Esophagus muscularis mucosa (tissue), 4 donors: ENCODE measurements around the gene MPC1L. TPM values are rescaled to one million over a fixed set of nuclear protein-coding genes. Genes with fewer than 3 reads are reported as not detected.

ENCODE experiments used
- DNase-seq: peaks from one replicate; pipeline ENCODE4 v3.0.0-alpha.2; 2017; ENCODE audit errors: extremely low spot score
- H3K27ac ChIP-seq, 4 donors: fragments of 200-600 bp; sonication (generic); replicated peaks in 1 of 4; 1 replicate in 3 of 4; 2 replicates in 1 of 4; pipeline ENCODE4 v1.5.1; 2016 to 2019; ENCODE audit warnings: mild to moderate bottlenecking in 1 of 4
- H3K27me3 ChIP-seq, 4 donors: fragments of 200-600 bp; sonication (generic); one replicate each; pipeline versions ENCODE4 v1.5.1 to v1.6.0; 2016 to 2019
- H3K36me3 ChIP-seq, 4 donors: fragments of 200-600 bp; sonication (generic); one replicate each; pipeline ENCODE4 v1.5.1; 2016 to 2019
- H3K4me1 ChIP-seq, 4 donors: fragments of 200-600 bp; sonication (generic); one replicate each; pipeline ENCODE4 v1.5.1; 2016 to 2019
- H3K4me3 ChIP-seq, 4 donors: fragments of 200-600 bp; sonication (generic); 1 replicate in 2 of 4; 2 replicates in 2 of 4; pipeline ENCODE4 v1.5.1; 2016 to 2019; ENCODE audit warnings: mild to moderate bottlenecking in 4 of 4, moderate library complexity in 1 of 4
- H3K9me3 ChIP-seq, 4 donors: fragments of 200-600 bp; sonication (generic); 1 replicate in 3 of 4; 2 replicates in 1 of 4; pipeline ENCODE4 v1.5.1; 2016 to 2019
- EP300 ChIP-seq: sonication (generic); formaldehyde crosslinking; IDR thresholded peaks from one replicate; pipeline ENCODE4 v1.6.1; 2017; ENCODE audit warnings: antibody characterized with exemption
- POLR2A ChIP-seq: fragments of 450-650 bp; IDR thresholded peaks from one replicate; pipeline ENCODE4 v1.6.1; 2017; ENCODE audit warnings: antibody characterized with exemption, moderate library complexity, mild to moderate bottlenecking, low read depth
- POLR2AphosphoS5 ChIP-seq, 2 donors: sonication (generic); formaldehyde crosslinking; IDR thresholded peaks; one replicate each; pipeline ENCODE4 v1.6.1; 2017; ENCODE audit warnings: antibody characterized with exemption in 2 of 2
- WGBS: methylation state at CpG from one replicate; pipeline ENCODE4 v1.1.5; 2018; 5-methylcytosine and 5-hydroxymethylcytosine counted together
- intact Hi-C: fragments of 100-400 bp; cut with DNase I; formaldehyde crosslinking; loops from one replicate; pipeline ENCODE4 v1.15.1; 2023
- total RNA-seq, 4 donors: library from RNA; depleted of rRNA; stranded (reverse); fragments of >200 nt; gene quantifications; one replicate each; pipeline versions ENCODE4 v1.1.0 to v1.2.1, GENCODE V29; 2016
- TF ChIP-seq, protein P1 (sequence below), 3 experiments: fragments of 200-600 bp in 2 of 3; fragments of 450-650 bp in 1 of 3; sonication (generic) in 2 of 3; IDR thresholded peaks; one replicate each; pipeline ENCODE4 v1.5.1; 2017 to 2019; ENCODE audit warnings: antibody characterized with exemption in 3 of 3, mild to moderate bottlenecking in 2 of 3, moderate library complexity in 1 of 3

Gene MPC1L
- total RNA-seq, 4 donors from 2014 or later = not detected

DNA sequence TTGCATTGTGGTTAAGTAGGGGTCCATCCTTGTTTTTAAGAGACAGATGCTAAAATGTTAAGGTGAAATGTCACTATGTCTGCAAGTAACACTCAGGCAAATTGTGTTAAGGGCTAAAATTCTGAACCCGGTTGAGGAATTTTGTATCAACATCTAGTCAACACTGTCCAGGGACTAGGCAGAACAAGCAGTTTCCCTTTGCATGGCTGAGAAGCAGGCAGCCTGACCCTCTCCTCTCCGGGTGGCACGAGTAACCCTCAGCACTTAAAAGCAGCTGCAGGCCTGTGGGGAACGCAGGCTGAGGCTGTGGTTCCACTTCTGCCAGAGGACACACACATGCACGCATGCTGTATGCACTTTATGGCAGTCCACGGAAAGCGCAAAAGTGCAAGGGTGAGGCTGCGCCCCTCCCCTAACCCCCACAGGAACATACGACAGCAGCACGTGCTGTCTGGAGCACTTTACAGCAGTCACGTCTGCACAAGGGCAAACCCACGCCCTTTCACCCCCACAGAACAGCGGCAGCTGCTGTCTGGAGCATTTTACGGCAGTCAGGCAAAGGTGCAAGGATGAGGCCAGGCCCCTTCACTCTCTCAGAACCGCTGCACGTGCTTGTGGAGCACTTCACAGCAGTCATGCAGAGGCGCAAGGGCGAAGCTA lies 619 bp upstream of the MPC1L start:
- Histone ChIP-seq H3K4me3 (no peak overlapping the region), H3K4me1 (no peaks in the 10 kb centered on the region), H3K27me3 (no peaks in the 10 kb centered on the region), H3K27ac (no peak overlapping the region), H3K9me3 (peaks cover 0 to 10% (median 0%) of the 10 kb centered on the region in 4 donors), H3K36me3 (peaks cover 0 to 7% (median 6%) of the 10 kb centered on the region in 4 donors)
- WGBS = 60% methylated on average over 1 of the region's 18 CpGs
- intact Hi-C loops = no loop called here
- TF ChIP-seq, protein P1, sequence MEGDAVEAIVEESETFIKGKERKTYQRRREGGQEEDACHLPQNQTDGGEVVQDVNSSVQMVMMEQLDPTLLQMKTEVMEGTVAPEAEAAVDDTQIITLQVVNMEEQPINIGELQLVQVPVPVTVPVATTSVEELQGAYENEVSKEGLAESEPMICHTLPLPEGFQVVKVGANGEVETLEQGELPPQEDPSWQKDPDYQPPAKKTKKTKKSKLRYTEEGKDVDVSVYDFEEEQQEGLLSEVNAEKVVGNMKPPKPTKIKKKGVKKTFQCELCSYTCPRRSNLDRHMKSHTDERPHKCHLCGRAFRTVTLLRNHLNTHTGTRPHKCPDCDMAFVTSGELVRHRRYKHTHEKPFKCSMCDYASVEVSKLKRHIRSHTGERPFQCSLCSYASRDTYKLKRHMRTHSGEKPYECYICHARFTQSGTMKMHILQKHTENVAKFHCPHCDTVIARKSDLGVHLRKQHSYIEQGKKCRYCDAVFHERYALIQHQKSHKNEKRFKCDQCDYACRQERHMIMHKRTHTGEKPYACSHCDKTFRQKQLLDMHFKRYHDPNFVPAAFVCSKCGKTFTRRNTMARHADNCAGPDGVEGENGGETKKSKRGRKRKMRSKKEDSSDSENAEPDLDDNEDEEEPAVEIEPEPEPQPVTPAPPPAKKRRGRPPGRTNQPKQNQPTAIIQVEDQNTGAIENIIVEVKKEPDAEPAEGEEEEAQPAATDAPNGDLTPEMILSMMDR (IDR thresholded peaks at IDR 0.05) = no peak
- TF ChIP-seq EP300 (no peak), POLR2A (no peak), POLR2AphosphoS5 (IDR thresholded peaks at IDR 0.05) (no peak)
- DNase-seq = no peak

DNA sequence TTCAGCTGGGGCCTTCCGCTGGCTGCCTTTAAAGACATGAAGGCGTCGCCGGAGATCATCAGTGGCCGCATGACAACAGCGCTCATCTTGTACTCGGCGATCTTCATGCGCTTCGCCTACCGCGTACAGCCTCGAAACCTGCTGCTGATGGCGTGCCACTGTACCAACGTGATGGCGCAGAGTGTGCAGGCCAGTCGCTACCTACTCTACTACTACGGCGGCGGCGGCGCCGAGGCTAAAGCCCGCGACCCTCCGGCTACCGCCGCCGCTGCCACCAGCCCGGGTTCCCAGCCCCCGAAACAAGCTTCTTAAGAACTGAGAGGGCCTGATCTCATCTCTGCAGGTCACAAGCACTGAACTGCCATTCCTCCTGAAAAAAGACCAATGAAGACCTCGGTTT lies 437 bp downstream of the MPC1L start:
- intact Hi-C loops = no loop called here
- no peak overlapping the region for H3K27ac ChIP-seq
- WGBS = 88% methylated on average over 32 of the region's 32 CpGs
- no peak for DNase-seq
- H3K36me3 ChIP-seq = peaks cover 0 to 17% (median 14%) of the 10 kb centered on the region in 4 donors
- H3K27me3 ChIP-seq = no peaks in the 10 kb centered on the region
- peaks cover 0 to 10% (median 0%) of the 10 kb centered on the region in 4 donors for H3K9me3 ChIP-seq
- no peaks in the 10 kb centered on the region for H3K4me1 ChIP-seq
- no peak for TF ChIP-seq EP300
- no peak overlapping the region for H3K4me3 ChIP-seq

DNA sequence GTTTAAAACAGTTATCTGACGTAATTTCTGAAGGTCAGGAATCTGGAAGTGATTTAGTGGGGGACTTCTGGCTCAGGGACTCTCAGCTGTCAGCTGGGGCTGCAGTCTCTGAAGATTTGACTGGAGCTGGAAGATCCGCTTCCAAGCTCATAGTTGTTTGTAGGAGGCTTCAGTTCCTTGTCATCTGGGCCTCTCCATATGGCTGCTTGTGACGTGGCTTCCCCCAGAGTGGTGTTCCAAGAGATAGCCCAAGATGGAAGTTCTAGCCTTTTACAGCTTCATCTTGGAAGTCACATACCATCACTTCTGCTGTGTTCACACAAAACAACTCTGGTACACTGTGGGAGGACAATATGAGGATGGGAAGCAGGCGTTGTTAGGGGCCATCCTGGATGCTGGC lies 2.1 kb downstream of the MPC1L start:
- H3K4me3 ChIP-seq = no peak overlapping the region
- WGBS = 87% methylated on average over 4 of the region's 4 CpGs
- no peaks in the 10 kb centered on the region for H3K4me1 ChIP-seq
- H3K36me3 ChIP-seq = peaks cover 0 to 32% (median 30%) of the 10 kb centered on the region in 4 donors
- peaks cover 0 to 10% (median 0%) of the 10 kb centered on the region in 4 donors for H3K9me3 ChIP-seq
- no peak overlapping the region for H3K27ac ChIP-seq
- TF ChIP-seq, protein P1 (IDR thresholded peaks at IDR 0.05) = no peak
- no peak for TF ChIP-seq EP300
- no peak for TF ChIP-seq POLR2A
- no peak for TF ChIP-seq POLR2AphosphoS5 (IDR thresholded peaks at IDR 0.05)
- intact Hi-C loops = no loop called here
- no peak for DNase-seq
- H3K27me3 ChIP-seq = no peaks in the 10 kb centered on the region

DNA sequence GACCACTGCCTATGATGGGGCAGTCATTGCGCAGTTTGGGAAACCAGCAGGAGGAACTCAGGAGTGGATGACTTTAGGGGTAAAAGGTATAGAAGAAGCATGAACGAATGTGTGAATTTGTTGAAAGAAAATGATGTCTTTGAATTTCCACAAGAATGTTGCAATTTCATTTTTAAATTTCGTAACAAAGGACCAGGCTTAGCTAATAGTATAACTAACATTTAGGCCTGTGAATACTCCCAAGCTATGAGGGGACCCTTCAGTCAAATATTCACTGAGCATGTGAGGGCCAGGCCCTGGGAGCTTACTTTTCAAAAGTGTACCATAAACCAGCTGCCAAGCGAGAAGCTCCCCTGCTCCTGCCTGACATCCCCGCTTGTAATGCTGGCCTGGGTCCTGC lies 5.3 kb downstream of the MPC1L start:
- Histone ChIP-seq H3K36me3 (peaks cover 0 to 61% (median 54%) of the 10 kb centered on the region in 4 donors), H3K9me3 (peaks cover 0 to 3% (median 0%) of the 10 kb centered on the region in 4 donors), H3K27ac (no peak overlapping the region), H3K4me1 (no peaks in the 10 kb centered on the region), H3K4me3 (no peak overlapping the region), H3K27me3 (no peaks in the 10 kb centered on the region)
- DNase-seq = no peak
- 97% methylated on average over 4 of the region's 5 CpGs for WGBS
- no peak for TF ChIP-seq POLR2AphosphoS5 (IDR thresholded peaks at IDR 0.05)
- TF ChIP-seq POLR2A = no peak
- TF ChIP-seq EP300 = no peak
- TF ChIP-seq, protein P1 (IDR thresholded peaks at IDR 0.05) = no peak
- intact Hi-C loops = no loop called here

DNA sequence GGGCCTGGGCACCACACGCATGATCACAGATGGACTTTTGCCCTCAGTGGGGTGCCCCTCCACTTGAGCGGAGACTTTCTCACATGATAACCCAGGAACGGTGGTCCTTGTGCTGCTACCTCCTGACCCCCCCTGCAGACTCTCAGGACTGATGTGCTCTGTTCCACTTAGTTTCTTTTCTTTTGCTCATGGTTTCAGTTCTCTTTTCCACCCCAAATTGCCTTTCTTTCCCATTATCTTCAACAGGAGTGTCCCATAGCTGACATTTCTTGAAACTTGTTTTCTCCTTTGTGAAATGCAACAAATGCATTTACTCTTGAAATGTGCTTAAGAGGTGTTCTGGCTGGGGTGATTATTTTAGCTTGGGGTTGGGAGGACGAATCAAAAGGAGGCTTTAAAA lies 9.0 kb downstream of the MPC1L start:
- intact Hi-C loops = no loop called here
- DNase-seq = no peak
- Histone ChIP-seq H3K27me3 (no peaks in the 10 kb centered on the region), H3K36me3 (peaks cover 10 to 93% (median 75%) of the 10 kb centered on the region in 4 donors), H3K9me3 (no peaks in the 10 kb centered on the region), H3K4me1 (no peaks in the 10 kb centered on the region), H3K27ac (no peak overlapping the region), H3K4me3 (no peak overlapping the region)
- TF ChIP-seq EP300 = no peak
- no peak for TF ChIP-seq POLR2A
- no peak for TF ChIP-seq POLR2AphosphoS5 (IDR thresholded peaks at IDR 0.05)
- TF ChIP-seq, protein P1 (IDR thresholded peaks at IDR 0.05) = no peak
- 94% methylated on average over 4 of the region's 4 CpGs for WGBS
